ENCODE results near the gene SPHK2.

Gene SPHK2

DNA sequence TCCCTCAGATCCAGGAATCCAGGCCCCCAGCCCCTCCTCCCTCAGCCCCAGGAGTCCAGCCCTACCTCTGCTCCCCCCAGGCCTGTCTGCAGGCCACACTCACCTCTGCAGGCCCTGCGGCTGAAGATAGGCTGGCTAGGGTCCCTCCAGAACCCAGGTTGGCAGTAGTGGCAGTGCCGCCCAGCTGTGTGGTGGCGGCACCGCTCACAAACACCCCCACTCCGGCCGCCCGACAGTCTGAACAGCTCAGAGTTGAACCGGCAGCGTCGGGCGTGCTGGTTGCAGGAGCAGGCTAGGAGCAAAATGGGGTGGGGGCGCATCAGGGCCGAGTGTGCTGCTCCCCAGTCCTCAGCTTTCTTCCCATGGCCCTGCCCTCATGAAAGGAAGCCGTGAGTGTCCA lies 45.2 kb downstream of the SPHK2 start:
- H3K27me3 ChIP-seq (ENCODE audit: control insufficient read depth, low read length), result no peaks in the 10 kb centered on the region
- no peaks in the 10 kb centered on the region for H3K36me3 ChIP-seq (ENCODE audit: control insufficient read depth, low read length)
- no peaks in the 10 kb centered on the region for H3K9me2 ChIP-seq (replicated peaks; ENCODE audit: control insufficient read depth, low read length)
- no peak overlapping the region for H3K4me3 ChIP-seq (ENCODE audit: low read length)
- no peaks in the 10 kb centered on the region for H4K20me1 ChIP-seq (ENCODE audit: control insufficient read depth, insufficient read depth, low read depth, low read length)
- peaks cover under 1% of the 10 kb centered on the region; the same call in 1 of the 2 replicates for H3K9me3 ChIP-seq (ENCODE audit: control insufficient read depth, insufficient read depth, low read length)
- H3K4me2 ChIP-seq (ENCODE audit: low read length), result no peak overlapping the region
- TF ChIP-seq EZH2phosphoT487 (IDR thresholded peaks at IDR 0.05; ENCODE audit: borderline replicate concordance, low read length) (no peak), CTCF (IDR thresholded peaks at IDR 0.05; ENCODE audit: low read depth, low read length, poor library complexity, severe bottlenecking) (no peak)
- H3K79me2 ChIP-seq (ENCODE audit: control insufficient read depth, low read length), result no peaks in the 10 kb centered on the region
- H3F3A ChIP-seq (ENCODE audit: control insufficient read depth, insufficient read depth), result 0 out of 2 replicates have a peak, but pooled peaks cover 2% of the 10 kb centered on the region
- H3K27ac ChIP-seq (ENCODE audit: low read depth, low read length), result no peak overlapping the region
- H3K4me1 ChIP-seq (ENCODE audit: control insufficient read depth, low read length), result peaks cover 14% of the 10 kb centered on the region

GRCh38 chr19:48665786-48666185 lies 46.5 kb downstream of the SPHK2 start:
- Histone ChIP-seq H3K9me3 (ENCODE audit: control insufficient read depth, insufficient read depth, low read length) (peaks cover 5% of the 10 kb centered on the region; the same call in 1 of the 2 replicates), H3K4me3 (ENCODE audit: low read length) (no peak overlapping the region), H3K27me3 (ENCODE audit: control insufficient read depth, low read length) (no peaks in the 10 kb centered on the region), H3K79me2 (ENCODE audit: control insufficient read depth, low read length) (no peaks in the 10 kb centered on the region), H3F3A (ENCODE audit: control insufficient read depth, insufficient read depth) (no peaks in the 10 kb centered on the region), H3K27ac (ENCODE audit: low read depth, low read length) (no peak overlapping the region), H3K4me1 (ENCODE audit: control insufficient read depth, low read length) (peaks cover 7% of the 10 kb centered on the region), H3K4me2 (ENCODE audit: low read length) (no peak overlapping the region), H3K9me2 (replicated peaks; ENCODE audit: control insufficient read depth, low read length) (no peaks in the 10 kb centered on the region), H3K36me3 (ENCODE audit: control insufficient read depth, low read length) (no peaks in the 10 kb centered on the region), H4K20me1 (ENCODE audit: control insufficient read depth, insufficient read depth, low read depth, low read length) (no peaks in the 10 kb centered on the region)
- TF ChIP-seq EZH2phosphoT487 (IDR thresholded peaks at IDR 0.05; ENCODE audit: borderline replicate concordance, low read length), result no peak
- TF ChIP-seq CTCF (IDR thresholded peaks at IDR 0.05; ENCODE audit: low read depth, low read length, poor library complexity, severe bottlenecking), result no peak

DNA sequence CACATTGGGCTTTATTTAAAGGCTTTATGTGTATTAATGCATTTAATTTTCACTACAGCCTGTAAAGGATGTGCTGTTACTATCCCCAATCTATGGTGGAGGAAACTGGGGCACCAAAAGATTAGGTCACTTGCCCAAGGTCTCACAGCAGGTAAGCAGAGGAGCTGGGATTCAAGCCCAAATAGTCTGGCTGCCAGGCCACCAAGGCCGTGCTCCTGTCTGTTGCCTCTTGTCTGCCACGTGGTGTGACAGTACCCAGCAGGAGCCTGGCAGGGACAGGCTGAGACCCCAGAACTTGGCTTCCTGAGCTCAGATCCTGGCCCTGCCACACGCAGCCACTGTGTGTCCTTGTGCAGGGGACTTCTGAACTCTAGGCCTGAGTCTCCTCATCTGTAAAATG lies 49.0 kb downstream of the SPHK2 start:
- Histone ChIP-seq H3K27ac (ENCODE audit: low read depth, low read length) (no peak overlapping the region), H3K36me3 (ENCODE audit: control insufficient read depth, low read length) (no peaks in the 10 kb centered on the region), H3K9me2 (replicated peaks; ENCODE audit: control insufficient read depth, low read length) (no peaks in the 10 kb centered on the region), H3K9me3 (ENCODE audit: control insufficient read depth, insufficient read depth, low read length) (peaks cover 5% of the 10 kb centered on the region; the same call in 1 of the 2 replicates), H3K4me3 (ENCODE audit: low read length) (no peak overlapping the region), H3K79me2 (ENCODE audit: control insufficient read depth, low read length) (no peaks in the 10 kb centered on the region), H3F3A (ENCODE audit: control insufficient read depth, insufficient read depth) (no peaks in the 10 kb centered on the region), H3K4me1 (ENCODE audit: control insufficient read depth, low read length) (no peaks in the 10 kb centered on the region), H4K20me1 (ENCODE audit: control insufficient read depth, insufficient read depth, low read depth, low read length) (no peaks in the 10 kb centered on the region), H3K27me3 (ENCODE audit: control insufficient read depth, low read length) (no peaks in the 10 kb centered on the region), H3K4me2 (ENCODE audit: low read length) (no peak overlapping the region)
- TF ChIP-seq CTCF (IDR thresholded peaks at IDR 0.05; ENCODE audit: low read depth, low read length, poor library complexity, severe bottlenecking) (no peak), EZH2phosphoT487 (IDR thresholded peaks at IDR 0.05; ENCODE audit: borderline replicate concordance, low read length) (no peak)

Data from DOHH2 (cell line).